ENCODE results near the gene SMOC1. TPM values are rescaled to one million over a fixed set of nuclear protein-coding genes. Genes with fewer than 3 reads are reported as not detected.

The SMOC1 gene
- total and polyA plus RNA-seq, 9 of the 15 experiments (the other 6 are each of a cell fraction or from before 2014, with no cell fraction given) = 0.04 TPM; not detected in 8

GRCh38 chr14:70019695-70020094 lies 140.5 kb downstream of the SMOC1 start:
- CTCF ChIA-PET (ENCODE audit: low intra/inter-chr PET ratio) = no interaction called here

More at GRCh38 chr14:70019695-70020094, 140.5 kb downstream of the SMOC1 start:
- Histone ChIP-seq H3K36me3 (ENCODE audit: control insufficient read depth, insufficient read depth, low read length) (no peaks in the 10 kb centered on the region), H3K4me1 (replicated peaks in 1 of 2; ENCODE audit: control insufficient read depth in 2 of 2, insufficient read depth in 2 of 2, low read length in 2 of 2) (no peaks in the 10 kb centered on the region), H3K27me3 (ENCODE audit: control insufficient read depth in 2 of 2, insufficient read depth in 2 of 2, low read length in 2 of 2) (peaks cover 0 to 7% of the 10 kb centered on the region in 2 experiments; a peak in 2 of 5 replicates), H3K9me3 (replicated peaks; ENCODE audit: control insufficient read depth, insufficient read depth, low read depth, low read length) (no peaks in the 10 kb centered on the region), H3K79me2 (ENCODE audit: control insufficient read depth, insufficient read depth, low read length) (no peaks in the 10 kb centered on the region), H3K27ac (ENCODE audit: extremely low read depth, low read depth, low read length) (no peak overlapping the region), H4K20me1 (replicated peaks; ENCODE audit: control insufficient read depth, insufficient read depth, low read length) (no peaks in the 10 kb centered on the region), H3K4me3 (no peak overlapping the region), H3K4me2 (ENCODE audit: insufficient read depth, low read length) (no peak overlapping the region), H2AFZ (ENCODE audit: low read depth, low read length) (no peak overlapping the region), H3K9me1 (ENCODE audit: control insufficient read depth, insufficient read depth, low read length) (no peaks in the 10 kb centered on the region), H3K9ac (ENCODE audit: insufficient read depth in 1 of 2, low read depth in 2 of 2, low read length in 2 of 2) (no peak overlapping the region)
- FAIRE-seq = no peak
- no peak for ATAC-seq
- POLR2A ChIA-PET = no interaction called here
- no TSS peak for BruUV-seq (replicated peaks)
- TF ChIP-seq, protein P1, sequence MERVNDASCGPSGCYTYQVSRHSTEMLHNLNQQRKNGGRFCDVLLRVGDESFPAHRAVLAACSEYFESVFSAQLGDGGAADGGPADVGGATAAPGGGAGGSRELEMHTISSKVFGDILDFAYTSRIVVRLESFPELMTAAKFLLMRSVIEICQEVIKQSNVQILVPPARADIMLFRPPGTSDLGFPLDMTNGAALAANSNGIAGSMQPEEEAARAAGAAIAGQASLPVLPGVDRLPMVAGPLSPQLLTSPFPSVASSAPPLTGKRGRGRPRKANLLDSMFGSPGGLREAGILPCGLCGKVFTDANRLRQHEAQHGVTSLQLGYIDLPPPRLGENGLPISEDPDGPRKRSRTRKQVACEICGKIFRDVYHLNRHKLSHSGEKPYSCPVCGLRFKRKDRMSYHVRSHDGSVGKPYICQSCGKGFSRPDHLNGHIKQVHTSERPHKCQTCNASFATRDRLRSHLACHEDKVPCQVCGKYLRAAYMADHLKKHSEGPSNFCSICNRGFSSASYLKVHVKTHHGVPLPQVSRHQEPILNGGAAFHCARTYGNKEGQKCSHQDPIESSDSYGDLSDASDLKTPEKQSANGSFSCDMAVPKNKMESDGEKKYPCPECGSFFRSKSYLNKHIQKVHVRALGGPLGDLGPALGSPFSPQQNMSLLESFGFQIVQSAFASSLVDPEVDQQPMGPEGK (CRISPR knock-in tag; IDR thresholded peaks at IDR 0.05; ENCODE audit: borderline replicate concordance) = no peak
- TF ChIP-seq ATF3 (IDR thresholded peaks at IDR 0.05) (no peak), ATF3 (CRISPR knock-in tag; conservative IDR thresholded peaks at IDR 0.05) (no peak), ARHGAP35 (IDR thresholded peaks at IDR 0.05; ENCODE audit: partially characterized antibody) (no peak), ZNF79 (CRISPR knock-in tag; IDR thresholded peaks at IDR 0.05; ENCODE audit: low read depth) (no peak), EGR1 (conservative IDR thresholded peaks at IDR 0.05) (no peak), ATF2 (CRISPR knock-in tag; IDR thresholded peaks at IDR 0.05) (no peak), ZKSCAN1 (IDR thresholded peaks at IDR 0.05; ENCODE audit: low read depth, low read length) (no peak), ZNF232 (CRISPR knock-in tag; IDR thresholded peaks at IDR 0.05) (no peak), RAD51 (IDR thresholded peaks at IDR 0.05; ENCODE audit: borderline replicate concordance, low read depth) (no peak), BRD9 (IDR thresholded peaks at IDR 0.05; ENCODE audit: low read depth, partially characterized antibody) (no peak)
- TF ChIP-seq, protein P2, sequence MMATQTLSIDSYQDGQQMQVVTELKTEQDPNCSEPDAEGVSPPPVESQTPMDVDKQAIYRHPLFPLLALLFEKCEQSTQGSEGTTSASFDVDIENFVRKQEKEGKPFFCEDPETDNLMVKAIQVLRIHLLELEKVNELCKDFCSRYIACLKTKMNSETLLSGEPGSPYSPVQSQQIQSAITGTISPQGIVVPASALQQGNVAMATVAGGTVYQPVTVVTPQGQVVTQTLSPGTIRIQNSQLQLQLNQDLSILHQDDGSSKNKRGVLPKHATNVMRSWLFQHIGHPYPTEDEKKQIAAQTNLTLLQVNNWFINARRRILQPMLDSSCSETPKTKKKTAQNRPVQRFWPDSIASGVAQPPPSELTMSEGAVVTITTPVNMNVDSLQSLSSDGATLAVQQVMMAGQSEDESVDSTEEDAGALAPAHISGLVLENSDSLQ (IDR thresholded peaks at IDR 0.05) = no peak
- DNase-seq (ENCODE audit: extremely low read depth in 1 of 4, low spot score in 3 of 4) = no peak
- in situ Hi-C loops (cut with MboI) = loop anchor here (10.0 kb wide), 2 partner anchors 205 to 285 kb away; no protein-coding TSS in a partner anchor
- intact Hi-C loops (cut with micrococcal nuclease) = no loop called here
